ENCODE results near the gene SPATA31E1.
"Not testable (repeated sequence)": the region's sequence is repeated elsewhere in the genome, so short reads cannot be mapped to it uniquely, and the experiment has no call there.

SPATA31E1 gene

GRCh38 chr9:87886210-87886932 is 3.7 kb downstream of the SPATA31E1 start:
- no peak for DNase-seq

DNA sequence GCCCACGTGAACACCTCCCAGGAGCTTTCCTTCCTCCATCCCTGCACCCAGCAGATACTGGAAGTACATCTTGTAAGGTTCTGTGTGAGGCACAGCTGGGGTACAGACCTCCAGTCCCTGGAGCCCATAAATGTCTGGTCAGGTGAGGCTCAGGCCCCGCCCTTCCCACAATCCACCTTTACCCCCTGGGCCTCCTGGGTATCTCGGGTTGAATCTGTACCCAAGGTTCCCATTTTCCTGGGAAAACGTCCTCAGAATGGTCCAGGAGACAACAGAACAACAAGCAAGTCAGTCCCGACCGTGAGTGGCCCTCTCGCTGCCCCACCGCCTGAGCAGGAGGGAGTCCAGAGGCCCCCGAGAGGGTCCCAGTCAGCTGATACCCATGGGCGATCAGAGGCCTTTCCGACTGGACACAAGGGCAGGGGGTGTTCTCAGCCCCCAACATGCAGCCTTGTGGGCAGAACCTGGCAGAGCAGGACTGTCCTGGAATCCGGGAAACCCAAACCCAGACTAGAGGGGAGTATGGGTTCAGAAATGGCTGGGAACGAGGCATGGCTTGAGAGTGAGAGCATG is 4.3 kb downstream of the SPATA31E1 start:
- no peak for DNase-seq

DNA sequence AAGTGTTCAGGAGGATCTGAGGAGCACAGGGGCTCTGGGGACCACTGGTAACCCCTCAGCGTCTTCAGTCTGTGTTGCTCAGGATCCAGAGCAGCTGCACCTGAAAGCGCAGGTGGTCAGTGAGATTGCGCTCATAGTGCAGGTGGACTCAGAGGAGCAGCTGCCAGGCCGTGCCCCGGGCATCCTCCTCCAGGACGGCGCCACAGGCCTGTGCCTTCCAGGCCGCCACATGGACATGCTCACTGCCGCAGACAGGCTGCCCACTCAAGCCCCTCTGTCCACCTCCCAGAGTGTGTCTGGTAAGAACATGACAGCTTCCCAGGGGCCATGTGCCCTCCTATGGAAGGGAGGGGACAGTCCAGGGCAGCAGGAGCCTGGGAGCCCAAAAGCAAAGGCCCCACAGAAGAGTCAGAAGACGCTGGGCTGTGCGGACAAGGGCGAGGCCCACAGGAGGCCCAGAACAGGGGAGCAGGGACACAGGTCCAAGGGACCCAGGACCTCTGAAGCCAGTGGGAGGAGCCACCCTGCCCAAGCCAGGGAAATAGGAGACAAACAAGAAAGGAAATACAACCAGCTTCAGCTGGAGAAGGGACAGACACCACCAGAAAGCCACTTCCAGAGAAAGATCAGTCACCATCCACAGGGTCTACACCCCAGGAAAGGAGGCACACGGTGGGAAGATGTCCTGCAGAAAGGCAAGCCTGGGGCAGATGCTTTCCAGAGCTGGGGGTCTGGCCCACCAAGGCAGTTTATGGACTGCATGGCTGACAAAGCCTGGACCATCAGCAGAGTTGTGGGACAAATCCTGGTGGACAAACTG is 5.2 kb downstream of the SPATA31E1 start:
- DNase-seq, result no peak

- DNase-seq, result no peak
Measured at GRCh38 chr9:87888501-87888900, 5.8 kb downstream of the SPATA31E1 start.

DNA sequence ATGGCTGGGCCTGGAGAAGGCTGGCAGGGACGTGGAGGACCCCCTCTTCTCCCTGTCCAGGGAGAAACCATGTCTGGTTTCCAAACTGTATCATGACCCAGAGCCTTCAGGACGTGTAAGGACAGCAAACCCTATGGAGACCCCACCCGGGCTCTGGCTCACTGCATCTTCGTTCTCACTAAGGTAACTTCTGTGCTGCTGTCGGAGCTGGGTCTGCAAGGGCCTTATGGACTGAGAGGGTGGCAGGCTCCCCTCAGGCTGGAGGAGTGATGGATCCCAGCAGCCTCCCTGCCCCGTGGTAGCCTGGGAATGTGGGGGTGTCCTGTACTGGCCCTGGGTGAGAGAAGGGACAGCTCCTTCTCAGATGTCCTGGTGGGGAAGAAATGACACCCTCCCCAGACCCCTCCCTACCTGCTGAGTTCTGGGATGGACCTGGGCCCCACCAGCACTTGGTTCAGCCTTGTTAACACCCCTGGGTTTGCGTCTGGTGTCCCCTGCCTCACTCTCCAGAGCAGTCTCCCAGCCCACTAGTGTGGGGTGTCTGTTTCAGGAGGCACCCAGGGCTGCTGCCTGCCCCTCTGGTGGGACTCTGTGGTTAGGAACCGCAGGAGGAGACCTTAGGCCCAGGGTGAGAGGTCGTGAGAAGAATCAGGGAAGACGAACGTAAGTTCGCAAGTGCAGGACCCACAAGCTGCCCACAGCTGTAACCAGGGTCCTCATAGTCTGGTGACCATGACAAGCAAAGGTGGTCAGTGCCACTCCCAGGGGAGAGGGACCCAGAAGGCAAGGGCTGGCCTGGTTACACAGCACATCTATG is 6.6 kb downstream of the SPATA31E1 start:
- DNase-seq, result no peak

GRCh38 chr9:87889882-87890252 is 7.2 kb downstream of the SPATA31E1 start:
- DNase-seq, result no peak

DNA sequence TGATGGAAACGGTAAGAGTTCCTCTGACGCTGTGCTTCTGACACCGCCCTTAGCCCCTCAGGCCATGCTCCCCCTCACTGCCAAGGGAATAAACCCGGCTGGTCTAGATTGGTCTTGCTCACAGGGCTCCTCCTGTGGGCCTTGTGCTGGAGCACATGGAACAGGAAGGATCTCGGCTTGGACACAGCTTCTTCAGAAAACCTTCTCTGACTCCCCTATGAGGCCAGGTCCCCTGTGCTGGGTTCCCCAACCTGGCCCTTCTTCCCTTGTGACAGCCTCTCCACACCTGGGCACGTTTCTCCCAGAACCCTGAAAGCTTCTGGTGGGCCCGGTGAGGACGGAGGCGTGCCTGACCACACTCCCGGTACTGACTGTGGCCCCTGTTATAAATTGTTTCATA is 8.2 kb downstream of the SPATA31E1 start:
- DNase-seq, result no peak

DNA sequence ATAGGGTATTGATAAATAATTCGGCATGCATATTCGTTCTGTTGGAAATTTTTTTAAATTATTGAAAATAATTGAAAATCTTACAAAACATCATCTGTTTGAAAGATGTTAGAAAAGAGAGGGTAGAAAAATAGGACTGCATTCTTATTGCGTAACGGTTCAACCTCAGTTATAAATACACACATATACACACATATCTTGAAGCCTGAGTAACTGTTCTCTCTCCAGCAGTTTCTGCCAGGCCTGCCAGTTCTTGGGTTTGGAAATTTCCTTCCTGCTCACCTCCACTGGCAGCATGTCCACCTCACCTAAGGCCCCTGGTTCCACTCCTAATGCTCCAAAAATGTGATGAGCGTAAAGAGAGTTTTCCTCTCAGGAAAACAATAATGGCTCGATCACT is 9.1 kb downstream of the SPATA31E1 start:
- DNase-seq, result no peak

- no peak for DNase-seq
Measured at GRCh38 chr9:87892956-87893355, 10.3 kb downstream of the SPATA31E1 start.

GRCh38 chr9:87894998-87895625 is 12.4 kb downstream of the SPATA31E1 start:
- DNase-seq, result no peak

- no peak for DNase-seq
Measured at GRCh38 chr9:87896891-87897290, 14.2 kb downstream of the SPATA31E1 start.

GRCh38 chr9:87898151-87898550 is 15.5 kb downstream of the SPATA31E1 start:
- no peak for DNase-seq

GRCh38 chr9:87902371-87902770 is 19.7 kb downstream of the SPATA31E1 start:
- DNase-seq, result not testable (repeated sequence)

GRCh38 chr9:87909310-87910041 is 26.8 kb downstream of the SPATA31E1 start:
- DNase-seq, result no peak

DNA sequence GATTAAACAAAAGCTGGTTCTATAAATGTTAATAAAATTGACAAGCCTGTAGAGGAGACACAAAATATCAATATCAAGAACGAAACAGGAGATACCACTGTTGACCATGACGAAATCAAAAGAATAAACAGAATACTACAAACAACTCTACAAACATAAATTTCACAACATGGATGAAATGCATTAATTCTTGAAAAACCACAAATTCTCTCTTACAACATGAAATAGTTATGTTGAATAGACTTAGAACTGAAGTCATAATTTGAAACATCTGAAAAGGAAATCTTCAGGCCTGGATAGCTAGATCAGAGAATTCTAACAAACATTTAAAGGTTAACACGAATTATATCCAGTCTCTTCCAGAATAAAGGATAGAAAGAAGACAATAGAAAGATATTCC is 28.1 kb downstream of the SPATA31E1 start:
- DNase-seq, result no peak

GRCh38 chr9:87917662-87918061 is 35.0 kb downstream of the SPATA31E1 start, which contains the start of gene SPATA31C1:
Gene SPATA31C1, plus strand, starts transcription at chr9:87917962.
- DNase-seq, result not testable (repeated sequence)

GRCh38 chr9:87919013-87919412 is 36.3 kb downstream of the SPATA31E1 start:
- DNase-seq, result not testable (repeated sequence)

DNA sequence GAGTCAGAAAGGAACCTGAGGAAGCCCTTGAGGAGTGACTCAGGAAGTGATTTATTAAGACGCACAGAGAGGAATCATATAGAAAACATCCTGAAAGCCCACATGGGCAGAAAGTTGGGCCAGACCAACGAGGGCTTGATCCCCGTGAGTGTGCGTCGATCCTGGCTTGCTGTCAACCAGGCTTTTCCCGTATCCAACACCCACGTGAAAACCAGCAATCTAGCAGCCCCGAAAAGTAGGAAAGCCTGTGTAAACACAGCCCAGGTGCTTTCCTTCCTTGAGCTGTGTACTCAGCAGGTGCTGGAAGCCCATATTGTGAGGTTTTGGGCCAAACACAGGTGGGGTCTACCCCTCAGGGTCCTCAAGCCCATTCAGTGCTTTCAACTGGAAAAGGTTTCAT is 38.9 kb downstream of the SPATA31E1 start:
- DNase-seq, result not testable (repeated sequence)

DNA sequence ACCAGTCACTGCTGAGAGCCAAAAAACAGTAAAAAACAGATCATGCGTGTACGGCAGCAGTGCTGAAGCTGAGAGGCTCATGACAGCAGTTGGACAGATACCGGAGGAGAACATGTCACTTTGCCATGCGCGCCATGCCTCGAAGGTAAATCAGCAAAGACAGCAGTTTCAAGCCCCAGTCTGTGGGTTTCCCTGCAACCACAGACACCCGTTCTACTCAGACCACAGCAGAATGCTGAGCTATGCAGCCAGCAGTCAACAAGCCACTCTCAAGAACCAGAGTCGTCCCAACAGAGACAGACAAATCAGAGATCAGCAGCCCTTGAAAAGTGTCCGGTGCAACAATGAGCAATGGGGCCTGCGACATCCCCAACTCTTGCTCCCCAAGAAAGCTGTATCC is 40.3 kb downstream of the SPATA31E1 start:
- not testable (repeated sequence) for DNase-seq

DNA sequence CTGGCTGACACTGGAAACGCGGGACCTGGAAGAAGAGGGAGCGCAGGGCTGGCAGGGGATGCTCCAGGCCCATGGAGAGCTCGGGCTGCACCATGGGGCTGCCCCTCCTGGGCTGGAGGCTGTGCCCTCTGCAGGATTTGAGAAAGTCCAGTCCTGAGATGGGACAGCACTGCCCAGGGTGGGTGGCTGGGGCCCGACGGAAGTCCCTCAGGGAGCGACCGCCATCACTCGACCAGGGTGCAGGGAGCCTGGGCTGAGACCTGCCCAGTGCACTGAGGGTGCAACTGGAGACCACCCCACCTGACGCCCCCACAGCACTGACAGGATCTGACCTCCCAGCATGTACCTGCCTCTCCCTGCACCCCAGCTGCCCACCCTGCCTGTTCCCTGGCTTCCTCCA is 42.2 kb downstream of the SPATA31E1 start:
- DNase-seq, result not testable (repeated sequence)

GRCh38 chr9:87929152-87929551 is 46.5 kb downstream of the SPATA31E1 start:
- DNase-seq, result not testable (repeated sequence)

GRCh38 chr9:87934444-87934843 is 51.8 kb downstream of the SPATA31E1 start:
- DNase-seq, result not testable (repeated sequence)
